ENCODE measurements around the gene RHOD. TPM values are rescaled to one million over a fixed set of nuclear protein-coding genes. Genes with fewer than 3 reads are reported as not detected.

RHOD gene
- total and polyA plus RNA-seq, 2 donors from 2014 or later: 20.9 to 50.2 TPM

GRCh38 chr11:67010296-67010905, 46.2 kb upstream of the RHOD start:
- intact Hi-C loops (cut with DNase I): no loop called here
- Histone ChIP-seq H3K4me3 (ENCODE audit: low read length in 3 of 3) (no peak overlapping the region), H3K9ac (ENCODE audit: low read length in 3 of 3) (no peak overlapping the region), H3K4me1 (ENCODE audit: control insufficient read depth in 2 of 3, insufficient read depth in 2 of 3, low read depth in 1 of 3, low read length in 3 of 3) (no peaks in the 10 kb centered on the region), H3K27ac (ENCODE audit: low read depth in 2 of 2, low read length in 2 of 2) (no peak overlapping the region), H3K36me3 (ENCODE audit: control insufficient read depth in 2 of 3, insufficient read depth in 3 of 3, low read length in 3 of 3) (no peaks in the 10 kb centered on the region), H3K27me3 (ENCODE audit: control insufficient read depth, insufficient read depth, low read length) (no peaks in the 10 kb centered on the region), H3K9me3 (ENCODE audit: control insufficient read depth in 2 of 3, insufficient read depth in 1 of 3, low read length in 3 of 3) (no peaks in the 10 kb centered on the region)
- TF ChIP-seq CTCF (IDR thresholded peaks at IDR 0.05; ENCODE audit: borderline replicate concordance, extremely low read depth, insufficient read depth): no peak
- no peak for FAIRE-seq
- DNase-seq: no peak

GRCh38 chr11:67013511-67014045, 43.1 kb upstream of the RHOD start:
- H3K36me3 ChIP-seq (ENCODE audit: control insufficient read depth in 2 of 3, insufficient read depth in 3 of 3, low read length in 3 of 3): no peaks in the 10 kb centered on the region
- H3K4me1 ChIP-seq (ENCODE audit: control insufficient read depth in 2 of 3, insufficient read depth in 2 of 3, low read depth in 1 of 3, low read length in 3 of 3): no peaks in the 10 kb centered on the region
- no peak for TF ChIP-seq CTCF (IDR thresholded peaks at IDR 0.05; ENCODE audit: borderline replicate concordance, extremely low read depth, insufficient read depth)
- no peak for FAIRE-seq
- H3K27me3 ChIP-seq (ENCODE audit: control insufficient read depth, insufficient read depth, low read length): no peaks in the 10 kb centered on the region
- no peak for DNase-seq
- no peak overlapping the region for H3K9ac ChIP-seq (ENCODE audit: low read length in 3 of 3)
- no peak overlapping the region for H3K27ac ChIP-seq (ENCODE audit: low read depth in 2 of 2, low read length in 2 of 2)
- no peak overlapping the region for H3K4me3 ChIP-seq (ENCODE audit: low read length in 3 of 3)
- intact Hi-C loops (cut with DNase I): no loop called here
- H3K9me3 ChIP-seq (ENCODE audit: control insufficient read depth in 2 of 3, insufficient read depth in 1 of 3, low read length in 3 of 3): no peaks in the 10 kb centered on the region

GRCh38 chr11:67014343-67014742, 42.3 kb upstream of the RHOD start:
- H3K9ac ChIP-seq (ENCODE audit: low read length in 3 of 3): no peak overlapping the region
- H3K27me3 ChIP-seq (ENCODE audit: control insufficient read depth, insufficient read depth, low read length): no peaks in the 10 kb centered on the region
- TF ChIP-seq CTCF (IDR thresholded peaks at IDR 0.05; ENCODE audit: borderline replicate concordance, extremely low read depth, insufficient read depth): no peak
- no peak for FAIRE-seq
- intact Hi-C loops (cut with DNase I): no loop called here
- H3K4me3 ChIP-seq (ENCODE audit: low read length in 3 of 3): no peak overlapping the region
- H3K27ac ChIP-seq (ENCODE audit: low read depth in 2 of 2, low read length in 2 of 2): no peak overlapping the region
- no peaks in the 10 kb centered on the region for H3K4me1 ChIP-seq (ENCODE audit: control insufficient read depth in 2 of 3, insufficient read depth in 2 of 3, low read depth in 1 of 3, low read length in 3 of 3)
- H3K36me3 ChIP-seq (ENCODE audit: control insufficient read depth in 2 of 3, insufficient read depth in 3 of 3, low read length in 3 of 3): no peaks in the 10 kb centered on the region
- DNase-seq: no peak
- no peaks in the 10 kb centered on the region for H3K9me3 ChIP-seq (ENCODE audit: control insufficient read depth in 2 of 3, insufficient read depth in 1 of 3, low read length in 3 of 3)

GRCh38 chr11:67015048-67015447, 41.6 kb upstream of the RHOD start:
- Histone ChIP-seq H3K36me3 (ENCODE audit: control insufficient read depth in 2 of 3, insufficient read depth in 3 of 3, low read length in 3 of 3) (no peaks in the 10 kb centered on the region), H3K4me3 (ENCODE audit: low read length in 3 of 3) (no peak overlapping the region), H3K9me3 (ENCODE audit: control insufficient read depth in 2 of 3, insufficient read depth in 1 of 3, low read length in 3 of 3) (no peaks in the 10 kb centered on the region), H3K27me3 (ENCODE audit: control insufficient read depth, insufficient read depth, low read length) (no peaks in the 10 kb centered on the region), H3K27ac (ENCODE audit: low read depth in 2 of 2, low read length in 2 of 2) (no peak overlapping the region), H3K9ac (ENCODE audit: low read length in 3 of 3) (no peak overlapping the region), H3K4me1 (ENCODE audit: control insufficient read depth in 2 of 3, insufficient read depth in 2 of 3, low read depth in 1 of 3, low read length in 3 of 3) (no peaks in the 10 kb centered on the region)
- DNase-seq (no peak), FAIRE-seq (no peak)
- no peak for TF ChIP-seq CTCF (IDR thresholded peaks at IDR 0.05; ENCODE audit: borderline replicate concordance, extremely low read depth, insufficient read depth)
- intact Hi-C loops (cut with DNase I): no loop called here
